ENCODE results near the gene FIS1.

DNA sequence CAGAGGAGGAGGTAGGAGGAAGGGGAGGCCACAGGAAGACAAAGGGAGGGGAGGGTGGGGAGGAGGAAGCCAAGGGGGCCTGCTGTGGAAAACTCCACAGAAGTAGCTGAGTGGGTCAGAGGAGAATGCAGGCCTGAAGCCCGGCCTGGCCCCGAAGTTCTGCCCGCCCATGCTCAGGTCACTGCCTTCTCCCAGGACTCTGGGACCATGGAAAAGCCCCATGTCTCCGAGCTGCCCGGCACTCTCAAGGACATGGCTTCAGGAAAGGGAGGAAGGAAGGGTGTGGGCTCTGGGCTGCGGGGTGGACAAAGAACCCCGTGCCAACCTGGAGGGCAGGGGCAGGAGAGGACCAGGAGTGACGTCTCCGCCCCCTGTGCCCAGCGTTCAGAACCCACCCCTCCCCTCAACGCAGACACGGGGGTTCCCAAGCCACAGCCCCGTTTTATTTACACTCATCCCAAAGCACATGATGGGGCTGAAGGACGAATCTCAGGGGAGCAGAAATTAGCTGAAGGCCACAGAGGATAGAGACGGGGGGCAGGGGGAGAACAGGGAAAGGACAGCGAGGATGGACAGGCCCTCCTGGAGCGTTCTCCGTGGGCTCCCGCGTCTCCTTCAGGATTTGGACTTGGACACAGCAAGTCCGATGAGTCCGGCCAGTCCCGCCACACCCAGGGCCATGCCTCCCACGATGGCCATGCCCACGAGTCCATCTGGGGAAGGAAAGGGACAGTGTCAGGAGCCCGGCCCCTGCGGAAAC, 5.5 kb downstream of the FIS1 start:
- TF ChIP-seq, protein P1, sequence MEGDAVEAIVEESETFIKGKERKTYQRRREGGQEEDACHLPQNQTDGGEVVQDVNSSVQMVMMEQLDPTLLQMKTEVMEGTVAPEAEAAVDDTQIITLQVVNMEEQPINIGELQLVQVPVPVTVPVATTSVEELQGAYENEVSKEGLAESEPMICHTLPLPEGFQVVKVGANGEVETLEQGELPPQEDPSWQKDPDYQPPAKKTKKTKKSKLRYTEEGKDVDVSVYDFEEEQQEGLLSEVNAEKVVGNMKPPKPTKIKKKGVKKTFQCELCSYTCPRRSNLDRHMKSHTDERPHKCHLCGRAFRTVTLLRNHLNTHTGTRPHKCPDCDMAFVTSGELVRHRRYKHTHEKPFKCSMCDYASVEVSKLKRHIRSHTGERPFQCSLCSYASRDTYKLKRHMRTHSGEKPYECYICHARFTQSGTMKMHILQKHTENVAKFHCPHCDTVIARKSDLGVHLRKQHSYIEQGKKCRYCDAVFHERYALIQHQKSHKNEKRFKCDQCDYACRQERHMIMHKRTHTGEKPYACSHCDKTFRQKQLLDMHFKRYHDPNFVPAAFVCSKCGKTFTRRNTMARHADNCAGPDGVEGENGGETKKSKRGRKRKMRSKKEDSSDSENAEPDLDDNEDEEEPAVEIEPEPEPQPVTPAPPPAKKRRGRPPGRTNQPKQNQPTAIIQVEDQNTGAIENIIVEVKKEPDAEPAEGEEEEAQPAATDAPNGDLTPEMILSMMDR (conservative IDR thresholded peaks at IDR 0.05) = no peak
- TF ChIP-seq ZFX (IDR thresholded peaks at IDR 0.05) = no peak
